Upper lobe of left lung (tissue), 6 donors: ENCODE data around the gene BRAF. TPM values are rescaled to one million over a fixed set of nuclear protein-coding genes. Genes with fewer than 3 reads are reported as not detected.

ENCODE experiments used
- ATAC-seq, 2 donors: fragments of 200-7000 bp; cut with Tn5 transposase; one replicate each; pipeline ENCODE4 v1.9.1; 2022; ENCODE audit warnings: mild to moderate bottlenecking in 2 of 2, moderate library complexity in 2 of 2; ENCODE audit not compliant: low FRiP score in 2 of 2
- DNase-seq, 2 donors: peaks; one replicate each; pipeline ENCODE4 v3.0.0-alpha.2; 2019 to 2020
- H3K27ac ChIP-seq, 4 donors: fragments of 200-600 bp; sonication (generic); one replicate each; pipeline ENCODE4 v1.5.1; 2016 to 2019
- H3K27me3 ChIP-seq, 4 donors: fragments of 200-600 bp; sonication (generic); one replicate each; pipeline ENCODE4 v1.5.1; 2017 to 2019
- H3K36me3 ChIP-seq, 4 donors: fragments of 200-600 bp; sonication (generic); one replicate each; pipeline ENCODE4 v1.5.1; 2016 to 2019
- H3K4me1 ChIP-seq, 4 donors: fragments of 200-600 bp; sonication (generic); one replicate each; pipeline ENCODE4 v1.5.1; 2018 to 2019
- H3K4me3 ChIP-seq, 4 donors: fragments of 200-600 bp; sonication (generic); one replicate each; pipeline ENCODE4 v1.5.1; 2017 to 2019; ENCODE audit warnings: mild to moderate bottlenecking in 2 of 4, moderate library complexity in 1 of 4
- H3K9me3 ChIP-seq, 4 donors: fragments of 200-600 bp; sonication (generic); one replicate each; pipeline ENCODE4 v1.5.1; 2018 to 2019
- CTCF ChIP-seq, 6 experiments: fragments of 450-650 bp in 4 of 6; fragments of 200-600 bp in 2 of 6; sonication (generic) in 2 of 6; IDR thresholded peaks; one replicate each; pipeline ENCODE4 v1.5.1; 2016 to 2019; ENCODE audit warnings: antibody characterized with exemption in 6 of 6
- EP300 ChIP-seq, 4 donors: sonication (generic); formaldehyde crosslinking; IDR thresholded peaks; one replicate each; pipeline ENCODE4 v1.5.1; 2017; ENCODE audit warnings: antibody characterized with exemption in 4 of 4, control low read depth in 2 of 4
- POLR2A ChIP-seq, 4 donors: fragments of 450-650 bp; IDR thresholded peaks; one replicate each; pipeline ENCODE4 v1.5.1; 2016 to 2017; ENCODE audit warnings: antibody characterized with exemption in 4 of 4, mild to moderate bottlenecking in 2 of 4
- POLR2AphosphoS5 ChIP-seq, 2 donors: sonication (generic); formaldehyde crosslinking; IDR thresholded peaks; one replicate each; pipeline ENCODE4 v1.5.1; 2017; ENCODE audit warnings: antibody characterized with exemption in 2 of 2
- WGBS, 2 donors: methylation state at CpG; one replicate each; pipeline ENCODE4 v1.1.5; 2017 to 2018; 5-methylcytosine and 5-hydroxymethylcytosine counted together
- total RNA-seq, 6 donors: library from RNA; depleted of rRNA in 4 of 6; stranded (reverse); fragments of >200 nt in 4 of 6; gene quantifications; one replicate each; pipeline versions ENCODE4 v1.1.0 to v1.2.1, GENCODE V29; 2016 to 2021
- donor health status: DM: no; HTN: no; CAD: no; lungs with moderate emphysema.
- donor health status: DM: no; HTN: yes; CAD: no; lungs with severe emphysema.

The BRAF gene
- total RNA-seq, 6 donors from 2014 or later: 31.1 to 106 (median 46.0) TPM

- Histone ChIP-seq H3K27me3 (no peaks in the 10 kb centered on the region), H3K4me1 (peaks cover 3 to 29% (median 17%) of the 10 kb centered on the region in 4 donors), H3K36me3 (no peaks in the 10 kb centered on the region), H3K27ac (no peak overlapping the region), H3K4me3 (no peak overlapping the region), H3K9me3 (no peaks in the 10 kb centered on the region)
- 24 to 42% methylated on average over 1 of the region's 1 CpG for WGBS, 2 donors
- ATAC-seq (no peak), DNase-seq (no peak)
- TF ChIP-seq POLR2A (IDR thresholded peaks at IDR 0.05) (no peak), POLR2AphosphoS5 (IDR thresholded peaks at IDR 0.05) (no peak), EP300 (IDR thresholded peaks at IDR 0.05) (no peak), CTCF (IDR thresholded peaks at IDR 0.05) (no peak)
Measured at GRCh38 chr7:140899883-140900282, 24.8 kb downstream of the BRAF start.

- no peak overlapping the region for H3K27ac ChIP-seq
- DNase-seq (no peak), ATAC-seq (no peak)
- peaks cover 3 to 29% (median 17%) of the 10 kb centered on the region in 4 donors for H3K4me1 ChIP-seq
- no peaks in the 10 kb centered on the region for H3K36me3 ChIP-seq
- no peak for TF ChIP-seq EP300 (IDR thresholded peaks at IDR 0.05)
- TF ChIP-seq CTCF (IDR thresholded peaks at IDR 0.05): no peak
- no peak for TF ChIP-seq POLR2A (IDR thresholded peaks at IDR 0.05)
- TF ChIP-seq POLR2AphosphoS5 (IDR thresholded peaks at IDR 0.05): no peak
- no peak overlapping the region for H3K4me3 ChIP-seq
- no peaks in the 10 kb centered on the region for H3K9me3 ChIP-seq
- 57 to 63% methylated on average over 3 of the region's 3 CpGs for WGBS, 2 donors
- H3K27me3 ChIP-seq: no peaks in the 10 kb centered on the region
Measured at GRCh38 chr7:140898786-140899536, 25.8 kb downstream of the BRAF start.

- peaks cover 3 to 29% (median 17%) of the 10 kb centered on the region in 4 donors for H3K4me1 ChIP-seq
- no peaks in the 10 kb centered on the region for H3K9me3 ChIP-seq
- no peaks in the 10 kb centered on the region for H3K27me3 ChIP-seq
- TF ChIP-seq EP300 (IDR thresholded peaks at IDR 0.05) (no peak), CTCF (IDR thresholded peaks at IDR 0.05) (no peak), POLR2A (IDR thresholded peaks at IDR 0.05) (no peak), POLR2AphosphoS5 (IDR thresholded peaks at IDR 0.05) (no peak)
- no peaks in the 10 kb centered on the region for H3K36me3 ChIP-seq
- ATAC-seq (no peak), DNase-seq (no peak)
- no peak overlapping the region for H3K27ac ChIP-seq
- no peak overlapping the region for H3K4me3 ChIP-seq
- 77 to 93% methylated on average over 3 of the region's 3 CpGs for WGBS, 2 donors
Measured at GRCh38 chr7:140896996-140897395, 27.7 kb downstream of the BRAF start.

GRCh38 chr7:140889645-140890044 is 35.1 kb downstream of the BRAF start:
- DNase-seq (no peak), ATAC-seq (no peak)
- Histone ChIP-seq H3K9me3 (no peaks in the 10 kb centered on the region), H3K36me3 (no peaks in the 10 kb centered on the region), H3K27me3 (no peaks in the 10 kb centered on the region), H3K4me1 (peaks cover 3 to 31% (median 22%) of the 10 kb centered on the region in 4 donors), H3K27ac (no peak overlapping the region), H3K4me3 (no peak overlapping the region)
- TF ChIP-seq POLR2A (IDR thresholded peaks at IDR 0.05): no peak
- no peak for TF ChIP-seq POLR2AphosphoS5 (IDR thresholded peaks at IDR 0.05)
- no peak for TF ChIP-seq EP300 (IDR thresholded peaks at IDR 0.05)
- no peak for TF ChIP-seq CTCF (IDR thresholded peaks at IDR 0.05)
- WGBS, 2 donors: 71 to 90% methylated on average over 1 of the region's 1 CpG

GRCh38 chr7:140889150-140889549 is 35.6 kb downstream of the BRAF start:
- DNase-seq (no peak), ATAC-seq (no peak)
- 82 to 83% methylated on average over 1 of the region's 1 CpG for WGBS, 2 donors
- Histone ChIP-seq H3K9me3 (no peaks in the 10 kb centered on the region), H3K4me3 (no peak overlapping the region), H3K27me3 (no peaks in the 10 kb centered on the region), H3K36me3 (no peaks in the 10 kb centered on the region), H3K27ac (no peak overlapping the region), H3K4me1 (peaks cover 3 to 31% (median 22%) of the 10 kb centered on the region in 4 donors)
- TF ChIP-seq CTCF (IDR thresholded peaks at IDR 0.05) (no peak), POLR2A (IDR thresholded peaks at IDR 0.05) (no peak), EP300 (IDR thresholded peaks at IDR 0.05) (no peak)
